ENCODE measurements around the gene PPARA. TPM values are rescaled to one million over a fixed set of nuclear protein-coding genes. Genes with fewer than 3 reads are reported as not detected.

The PPARA gene
- total and polyA plus RNA-seq, 2 donors (not counting 3 experiments of a cell fraction or from before 2014, with no cell fraction given) = 3.1 to 10.7 TPM

- dilution Hi-C loops (cut with MboI; ENCODE audit: extremely low pct_ligation_motif_present, low sequenced_read_pairs) = no loop called here
- Histone ChIP-seq H3K4me3 (replicated peaks in 1 of 3; ENCODE audit: insufficient read depth in 1 of 3, low read depth in 1 of 3, low read length in 3 of 3) (peak overlapping the region; percentile 15 to 92 (median 73)), H3K27me3 (ENCODE audit: control insufficient read depth in 2 of 2, insufficient read depth in 2 of 2, low read length in 2 of 2) (peaks cover 8 to 25% of the 10 kb centered on the region in 2 experiments), H2AFZ (ENCODE audit: low read depth, low read length) (peak overlapping the region; percentile 81), H3K79me2 (ENCODE audit: control insufficient read depth, insufficient read depth, low read length) (no peaks in the 10 kb centered on the region), H3K9ac (replicated peaks; ENCODE audit: extremely low read depth, insufficient read depth, low read length) (peak overlapping the region; percentile 13), H3K4me2 (ENCODE audit: insufficient read depth, low read length) (peak overlapping the region; percentile 86), H3K9me1 (replicated peaks; ENCODE audit: control insufficient read depth, extremely low read depth, insufficient read depth, low read length) (no peaks in the 10 kb centered on the region), H4K20me1 (replicated peaks; ENCODE audit: control insufficient read depth, extremely low read depth, insufficient read depth, low read length) (no peaks in the 10 kb centered on the region), H3K27ac (ENCODE audit: insufficient read depth, low read depth, low read length) (no peak overlapping the region), H3K4me1 (ENCODE audit: control insufficient read depth, extremely low read depth, insufficient read depth, low read length) (peaks cover 11% of the 10 kb centered on the region), H3K36me3 (ENCODE audit: control insufficient read depth in 2 of 2, extremely low read depth in 1 of 2, insufficient read depth in 2 of 2, low read length in 2 of 2) (no peaks in the 10 kb centered on the region), H3K9me3 (replicated peaks; ENCODE audit: control insufficient read depth, insufficient read depth, low read length) (no peaks in the 10 kb centered on the region)
- TF ChIP-seq POLR2AphosphoS5 (IDR thresholded peaks at IDR 0.05; ENCODE audit: insufficient read depth, low read depth, low read length) (no peak), EZH2 (IDR thresholded peaks at IDR 0.05; ENCODE audit: borderline replicate concordance, low read depth, low read length, severe bottlenecking) (peak; percentile 49), CTCF (IDR thresholded peaks at IDR 0.05; ENCODE audit: extremely low read depth in 1 of 2, insufficient read depth in 1 of 2, low read depth in 1 of 2, low read length in 2 of 2) (no peak), GATA2 (IDR thresholded peaks at IDR 0.05; ENCODE audit: insufficient read depth, insufficient read length, low read depth, low read length) (no peak), JUN (IDR thresholded peaks at IDR 0.05; ENCODE audit: borderline replicate concordance, insufficient read depth, insufficient read length, low read depth) (no peak), FOS (IDR thresholded peaks at IDR 0.05; ENCODE audit: borderline replicate concordance, insufficient read depth, low read length) (no peak)
- CTCF ChIA-PET = interaction anchor here (1.0 kb wide), 1 partner anchor 146 kb away, joined by 3 read pairs; the partner anchor contains the start of gene GTSE1
- DNase-seq (ENCODE audit: low read depth, low spot score) (peak; percentile 19), FAIRE-seq (no peak)
- POLR2A ChIA-PET = no interaction called here
- intact Hi-C loops (cut with micrococcal nuclease) = no loop called here
- BruUV-seq (replicated peaks) = no TSS peak
These were observed 540 bp downstream of the PPARA start for GRCh38 chr22:46150655-46151477.
